ENCODE data around the gene EPG5.

The EPG5 gene

GRCh38 chr18:45860492-45860891 lies 106.6 kb downstream of the EPG5 start:
- Histone ChIP-seq H3K9me2 (replicated peaks; ENCODE audit: insufficient read depth, low read length) (no peaks in the 10 kb centered on the region), H3K4me2 (ENCODE audit: low read depth, low read length, poor library complexity, severe bottlenecking) (no peak overlapping the region), H3K4me3 (ENCODE audit: insufficient read depth, low read length, poor library complexity, severe bottlenecking) (no peak overlapping the region), H3K9ac (ENCODE audit: low read length) (no peak overlapping the region), H3K36me3 (ENCODE audit: low read length) (peaks cover 8% of the 10 kb centered on the region; the same call in 1 of the 2 replicates), H2AFZ (ENCODE audit: low read depth, low read length, severe bottlenecking) (no peak overlapping the region), H3K79me2 (ENCODE audit: insufficient read depth, low read length) (no peaks in the 10 kb centered on the region), H3K27ac (ENCODE audit: low read depth, low read length) (no peak overlapping the region), H3K27me3 (ENCODE audit: low read length) (no peaks in the 10 kb centered on the region), H3F3A (ENCODE audit: insufficient read depth) (no peaks in the 10 kb centered on the region), H4K20me1 (ENCODE audit: low read depth, low read length) (no peaks in the 10 kb centered on the region), H3K9me3 (ENCODE audit: insufficient read depth, low read length) (no peaks in the 10 kb centered on the region)
- TF ChIP-seq CTCF (IDR thresholded peaks at IDR 0.05; ENCODE audit: insufficient read depth, low read length, poor library complexity, severe bottlenecking) (no peak), EZH2phosphoT487 (conservative IDR thresholded peaks at IDR 0.05; ENCODE audit: low read length) (no peak)

GRCh38 chr18:45859334-45859733 lies 107.8 kb downstream of the EPG5 start:
- Histone ChIP-seq H3K4me3 (ENCODE audit: insufficient read depth, low read length, poor library complexity, severe bottlenecking) (no peak overlapping the region), H3F3A (ENCODE audit: insufficient read depth) (no peaks in the 10 kb centered on the region), H3K79me2 (ENCODE audit: insufficient read depth, low read length) (no peaks in the 10 kb centered on the region), H2AFZ (ENCODE audit: low read depth, low read length, severe bottlenecking) (no peak overlapping the region), H3K9me3 (ENCODE audit: insufficient read depth, low read length) (no peaks in the 10 kb centered on the region), H4K20me1 (ENCODE audit: low read depth, low read length) (no peaks in the 10 kb centered on the region), H3K9ac (ENCODE audit: low read length) (no peak overlapping the region), H3K4me2 (ENCODE audit: low read depth, low read length, poor library complexity, severe bottlenecking) (no peak overlapping the region), H3K27ac (ENCODE audit: low read depth, low read length) (no peak overlapping the region), H3K9me2 (replicated peaks; ENCODE audit: insufficient read depth, low read length) (no peaks in the 10 kb centered on the region), H3K36me3 (ENCODE audit: low read length) (peaks cover 8% of the 10 kb centered on the region; the same call in 1 of the 2 replicates), H3K27me3 (ENCODE audit: low read length) (no peaks in the 10 kb centered on the region)
- TF ChIP-seq CTCF (IDR thresholded peaks at IDR 0.05; ENCODE audit: insufficient read depth, low read length, poor library complexity, severe bottlenecking) (no peak), EZH2phosphoT487 (conservative IDR thresholded peaks at IDR 0.05; ENCODE audit: low read length) (no peak)

GRCh38 chr18:45856531-45856930 lies 110.6 kb downstream of the EPG5 start:
- Histone ChIP-seq H3K4me2 (ENCODE audit: low read depth, low read length, poor library complexity, severe bottlenecking) (no peak overlapping the region), H3K79me2 (ENCODE audit: insufficient read depth, low read length) (no peaks in the 10 kb centered on the region), H3K27ac (ENCODE audit: low read depth, low read length) (no peak overlapping the region), H4K20me1 (ENCODE audit: low read depth, low read length) (no peaks in the 10 kb centered on the region), H2AFZ (ENCODE audit: low read depth, low read length, severe bottlenecking) (no peak overlapping the region), H3K4me3 (ENCODE audit: insufficient read depth, low read length, poor library complexity, severe bottlenecking) (no peak overlapping the region), H3K9me2 (replicated peaks; ENCODE audit: insufficient read depth, low read length) (no peaks in the 10 kb centered on the region), H3F3A (ENCODE audit: insufficient read depth) (no peaks in the 10 kb centered on the region), H3K36me3 (ENCODE audit: low read length) (0 out of 2 replicates have a peak, but pooled peaks cover 8% of the 10 kb centered on the region), H3K27me3 (ENCODE audit: low read length) (no peaks in the 10 kb centered on the region), H3K9ac (ENCODE audit: low read length) (no peak overlapping the region), H3K9me3 (ENCODE audit: insufficient read depth, low read length) (no peaks in the 10 kb centered on the region)
- TF ChIP-seq CTCF (IDR thresholded peaks at IDR 0.05; ENCODE audit: insufficient read depth, low read length, poor library complexity, severe bottlenecking) (no peak), EZH2phosphoT487 (conservative IDR thresholded peaks at IDR 0.05; ENCODE audit: low read length) (no peak)
